Epidermal melanocyte (primary cell): ENCODE results near the gene ARHGAP21.
"Not testable (repeated sequence)": the region's sequence is repeated elsewhere in the genome, so short reads cannot be mapped to it uniquely, and the experiment has no call there.

Experiments
- DNase-seq: peaks from one replicate; pipeline ENCODE4 v3.0.0; 2011; ENCODE audit warnings: low spot score; ENCODE audit not compliant: insufficient read length

ARHGAP21 gene

DNA sequence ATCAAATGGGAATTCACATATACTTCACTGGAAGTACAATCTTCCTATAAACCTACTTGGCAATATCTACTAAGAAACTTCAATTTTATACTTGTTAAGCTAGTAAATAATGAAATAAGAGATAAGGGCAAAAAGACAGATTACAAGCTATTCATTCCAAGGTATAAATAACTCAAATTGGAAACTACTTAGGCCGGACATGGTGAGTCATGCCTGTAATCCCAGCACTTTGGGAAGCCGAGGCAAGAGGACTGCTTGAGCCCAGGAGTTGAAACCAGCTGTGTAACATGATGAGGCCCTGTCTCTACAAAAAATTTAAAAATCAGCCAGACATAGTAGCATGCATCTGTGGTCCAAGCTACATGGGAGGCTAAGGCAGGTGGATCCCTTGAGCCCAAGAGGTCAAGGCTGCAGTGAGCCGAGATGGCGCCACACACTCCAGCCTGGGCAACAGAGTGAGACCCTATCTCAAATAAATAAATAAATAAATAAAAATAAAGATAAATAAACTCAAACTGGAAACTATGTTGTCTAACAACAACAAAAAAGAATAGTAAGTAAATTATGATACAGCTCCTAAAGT is 37.6 kb downstream of the ARHGAP21 start:
- no peak for DNase-seq

DNA sequence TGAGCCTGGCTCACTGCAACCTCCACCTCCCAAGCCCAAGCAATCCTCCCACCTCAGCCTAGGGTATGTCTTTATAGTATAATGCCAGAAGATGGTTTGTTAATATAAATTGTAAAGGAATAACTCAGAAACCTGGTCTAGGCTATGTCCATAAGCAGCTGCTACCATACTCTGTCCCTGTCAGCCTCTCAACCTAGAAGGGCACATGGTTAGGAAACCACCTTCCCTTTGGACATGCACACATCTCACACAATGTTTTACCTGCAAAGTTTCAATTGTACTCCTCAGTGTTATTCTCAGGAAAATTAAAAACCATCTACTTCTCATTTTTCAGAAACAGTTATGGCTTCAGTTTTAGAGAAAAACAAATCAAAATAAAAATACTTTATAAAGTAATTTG is 40.1 kb downstream of the ARHGAP21 start:
- no peak for DNase-seq

DNA sequence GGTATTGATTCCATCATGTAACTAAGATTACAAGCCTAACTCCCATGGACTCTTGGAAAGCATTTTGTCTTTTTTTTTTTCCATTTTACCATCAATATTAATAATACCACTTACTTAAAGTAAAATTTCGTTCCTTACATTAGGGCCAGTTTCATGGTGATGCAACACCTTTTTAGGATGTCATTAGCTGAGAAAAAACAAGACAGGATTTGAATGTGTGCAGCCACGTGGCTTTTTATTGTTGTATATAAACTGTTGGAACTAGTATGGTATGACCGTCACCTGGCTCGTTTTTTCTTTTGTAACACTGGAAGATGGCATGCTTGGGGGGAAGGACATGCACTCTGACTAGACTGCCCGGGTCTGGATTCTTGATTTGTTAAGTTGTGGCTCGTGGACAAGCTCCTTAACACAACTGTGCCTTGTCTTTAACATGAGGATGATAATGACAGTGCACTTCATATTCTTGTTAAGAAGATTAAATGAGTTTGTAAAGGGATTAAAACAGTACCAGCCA is 42.1 kb downstream of the ARHGAP21 start:
- no peak for DNase-seq

DNA sequence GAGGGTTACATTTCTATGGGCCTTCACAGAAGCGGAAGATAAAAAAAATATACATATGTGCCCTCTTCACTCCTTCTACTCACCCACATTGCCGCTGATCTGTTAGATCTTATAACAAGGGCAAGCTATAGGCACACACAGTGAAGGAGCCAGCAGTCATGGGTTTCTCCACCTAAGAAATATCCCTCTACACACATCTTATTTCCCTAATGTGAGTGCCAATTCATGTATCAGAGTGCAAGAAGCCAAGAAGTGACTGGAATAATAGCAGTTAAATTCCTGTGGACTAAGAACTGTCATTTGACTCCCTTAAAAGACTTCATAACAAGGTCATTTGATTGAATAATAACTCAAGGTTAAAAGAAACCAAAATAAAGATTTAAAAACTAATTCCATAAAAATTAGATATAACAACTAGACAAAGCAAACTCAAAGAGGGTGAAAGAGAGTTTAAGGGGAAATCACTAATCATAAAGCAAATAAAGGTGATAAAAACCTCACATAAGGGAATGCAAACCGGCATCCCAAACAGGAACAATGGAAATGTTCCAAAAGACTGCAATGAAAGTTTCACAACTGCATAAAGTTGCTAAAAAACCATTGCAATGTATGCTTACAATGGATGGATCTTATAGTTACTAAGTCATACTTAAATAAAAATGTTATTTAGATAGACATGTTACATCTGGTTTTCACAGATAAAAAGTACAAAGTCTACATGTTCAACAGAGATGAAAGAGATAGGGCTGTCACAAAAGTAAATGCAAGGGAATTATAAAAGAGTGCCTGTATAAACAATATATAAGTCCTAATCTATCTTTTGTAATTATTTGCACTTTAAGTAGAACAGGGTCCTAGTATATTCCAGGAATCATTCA is 42.8 kb downstream of the ARHGAP21 start:
- no peak for DNase-seq

DNA sequence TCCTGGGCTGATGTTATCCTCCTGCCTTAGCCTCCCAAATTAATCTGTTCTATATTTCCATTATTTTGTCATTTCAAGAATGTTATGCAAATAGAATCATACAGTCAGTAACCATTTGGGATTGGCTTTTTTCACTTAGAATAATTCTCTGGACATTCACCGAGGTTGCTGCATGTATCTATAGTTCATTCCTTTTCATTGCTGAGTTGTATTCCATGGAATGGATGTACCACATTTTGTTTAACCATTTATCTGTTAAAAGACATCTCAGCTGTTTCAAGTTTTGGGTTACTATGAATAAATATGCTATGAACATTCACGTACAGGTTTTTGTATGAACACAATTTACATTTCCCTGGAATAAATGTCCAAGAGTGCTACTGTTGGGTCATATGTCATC is 44.9 kb downstream of the ARHGAP21 start:
- no peak for DNase-seq

DNA sequence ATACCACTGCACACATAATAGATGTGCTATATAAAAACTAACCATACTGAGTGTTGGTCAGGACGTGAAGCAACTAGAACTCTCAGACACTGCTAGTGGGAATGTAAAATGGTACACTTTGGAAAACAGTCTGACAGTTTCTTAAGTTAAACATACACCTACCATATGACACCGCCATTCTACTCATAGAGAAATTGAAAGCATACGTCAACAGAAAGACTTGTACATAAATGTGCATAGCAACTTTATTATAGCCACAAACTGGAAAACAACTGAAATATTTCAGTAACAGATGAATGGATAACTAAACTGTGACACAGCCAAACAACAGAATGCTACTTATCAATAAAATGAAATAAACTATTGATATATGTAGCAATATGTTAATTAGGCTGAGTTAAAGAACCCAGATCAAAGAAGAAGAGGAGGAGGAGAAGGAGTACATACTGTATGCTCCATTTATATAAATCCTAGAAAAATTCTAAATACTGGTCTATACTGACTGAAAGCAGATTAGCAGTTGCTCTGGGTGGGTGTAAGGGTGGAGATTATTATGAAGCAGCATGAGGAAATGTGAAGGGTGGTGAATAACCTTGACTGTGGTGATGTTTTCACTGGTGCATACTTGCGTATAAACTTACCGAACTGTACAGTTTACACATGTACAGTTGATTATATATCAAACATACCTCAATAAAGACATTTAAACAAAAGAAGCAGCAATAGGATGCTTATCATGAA is 48.6 kb downstream of the ARHGAP21 start:
- no peak for DNase-seq

DNA sequence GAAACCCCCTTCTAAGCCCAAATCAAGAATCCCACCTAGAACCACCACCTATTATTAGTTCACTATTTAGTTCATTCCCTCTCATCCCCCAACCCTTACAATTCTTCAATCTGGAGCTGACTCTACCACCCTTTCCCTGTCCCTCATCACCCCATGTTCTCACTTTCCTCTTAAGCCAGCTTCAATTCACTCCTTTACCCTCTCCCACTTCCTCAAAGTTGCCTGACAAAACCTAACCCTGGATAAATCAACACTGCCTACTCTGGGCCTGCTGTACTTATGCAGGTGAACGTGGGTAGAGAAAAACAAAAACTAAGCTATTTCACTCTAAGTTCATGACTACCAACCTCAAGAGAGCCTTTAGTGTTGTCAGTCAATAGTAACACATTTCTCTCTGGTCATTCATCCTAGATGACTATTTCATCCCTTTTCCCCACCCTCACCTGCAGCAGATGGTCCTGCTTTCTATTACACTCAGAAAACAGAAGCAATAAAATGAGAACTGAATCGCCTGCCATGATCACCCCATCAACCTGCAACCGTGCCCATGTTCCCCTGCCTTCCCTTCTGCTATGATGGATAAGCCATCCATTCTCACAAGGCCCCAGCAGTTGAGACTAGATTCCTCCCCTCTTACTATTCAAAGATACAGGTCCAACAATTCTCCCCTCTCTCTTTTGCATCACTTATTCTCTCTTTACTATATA is 52.6 kb downstream of the ARHGAP21 start:
- DNase-seq = no peak

DNA sequence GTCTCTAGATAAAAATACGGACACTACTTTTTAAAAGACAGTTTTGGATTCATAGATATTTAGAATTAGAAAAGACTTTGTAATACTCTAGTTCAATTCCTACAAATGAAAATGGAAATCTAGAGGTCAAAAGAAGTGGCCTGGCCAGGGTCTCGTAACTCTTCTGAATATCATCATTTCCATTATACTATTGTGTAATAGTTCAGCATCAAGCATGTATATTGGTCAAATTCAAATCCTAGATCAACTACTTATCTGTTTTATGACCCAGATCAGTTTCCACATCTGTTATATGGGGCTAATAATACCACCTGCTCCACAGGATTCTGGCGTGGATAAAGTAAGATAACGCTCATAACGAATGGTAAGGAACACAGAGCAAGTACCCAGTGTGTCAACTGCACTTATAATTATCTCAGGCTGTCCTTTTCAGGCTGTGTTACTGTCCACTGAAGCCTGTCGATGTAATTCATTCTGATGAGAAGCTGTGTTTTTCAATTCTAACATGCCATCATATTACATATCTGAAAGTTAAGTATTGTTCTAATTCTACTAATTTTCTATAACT is 54.3 kb downstream of the ARHGAP21 start:
- DNase-seq = no peak

DNA sequence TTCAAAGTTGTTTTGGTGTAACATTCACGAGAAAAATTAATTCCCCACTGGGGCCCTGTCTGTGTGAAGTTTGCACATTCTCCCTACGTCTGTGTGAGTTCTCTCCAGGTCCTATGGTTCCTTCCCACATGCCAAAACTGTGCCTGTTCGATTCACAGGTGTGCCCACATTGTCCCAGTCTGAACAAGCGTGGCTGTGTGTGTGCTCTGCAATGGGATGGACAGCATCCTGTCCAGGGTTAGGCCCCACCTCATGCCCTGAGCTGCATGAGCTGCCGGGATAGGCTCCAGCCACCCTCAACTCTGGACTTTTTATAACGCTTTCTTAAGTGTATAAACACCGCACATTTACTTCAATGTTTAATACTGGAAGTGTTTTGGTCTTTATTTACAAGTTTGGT is 55.4 kb downstream of the ARHGAP21 start:
- no peak for DNase-seq

DNA sequence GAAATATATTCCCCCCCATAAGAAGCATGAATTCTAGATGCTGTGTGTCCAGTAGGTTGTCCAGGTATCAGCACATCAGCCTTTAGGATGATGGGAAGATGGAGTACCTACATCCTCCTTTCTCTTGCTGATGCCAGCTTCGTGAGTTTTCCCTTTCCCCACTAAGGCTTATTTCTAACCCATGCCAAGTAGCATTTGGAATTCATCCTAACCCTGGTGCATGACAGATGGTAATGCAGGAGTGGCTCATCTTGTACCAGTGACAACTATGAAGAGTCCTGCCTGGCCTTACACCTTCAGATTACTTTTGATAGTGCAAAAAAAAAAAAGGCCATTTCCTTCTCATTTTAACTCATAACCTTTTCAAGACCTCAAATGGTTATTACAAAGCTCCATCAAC is 58.7 kb downstream of the ARHGAP21 start:
- DNase-seq = no peak

DNA sequence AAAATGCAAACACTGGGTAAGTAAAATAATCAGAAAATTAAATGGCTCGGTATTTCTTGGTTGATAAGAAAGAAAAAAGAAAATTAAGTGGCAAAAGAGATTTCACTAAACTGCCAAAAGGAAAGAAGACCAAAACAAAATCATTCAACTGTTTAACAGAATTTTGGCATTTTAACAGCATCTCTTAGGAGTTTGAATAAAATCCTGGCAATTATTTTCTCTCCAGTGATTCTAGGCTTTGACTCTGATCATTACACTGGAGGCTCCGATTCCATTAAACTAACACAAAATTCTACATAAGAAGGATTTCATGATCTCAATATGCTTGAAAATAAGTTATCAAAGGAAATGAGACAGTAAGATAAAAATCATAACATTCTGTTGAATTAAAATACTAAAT is 62.3 kb downstream of the ARHGAP21 start:
- no peak for DNase-seq

DNA sequence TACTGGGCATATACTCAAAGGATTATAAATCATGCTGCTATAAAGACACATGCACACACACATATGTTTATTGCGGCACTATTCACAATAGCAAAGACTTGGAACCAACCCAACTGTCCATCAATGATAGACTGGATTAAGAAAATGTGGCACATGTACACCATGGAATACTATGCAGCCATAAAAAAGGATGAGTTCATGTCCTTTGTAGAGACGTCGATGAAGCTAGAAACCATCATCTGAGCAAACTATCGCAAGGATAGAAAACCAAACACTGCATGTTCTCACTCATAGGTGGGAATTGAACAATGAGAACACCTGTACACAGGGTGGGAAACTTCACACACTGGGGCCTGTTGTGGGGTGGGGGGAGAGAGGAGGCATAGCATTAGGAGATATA is 65.4 kb downstream of the ARHGAP21 start:
- not testable (repeated sequence) for DNase-seq

DNA sequence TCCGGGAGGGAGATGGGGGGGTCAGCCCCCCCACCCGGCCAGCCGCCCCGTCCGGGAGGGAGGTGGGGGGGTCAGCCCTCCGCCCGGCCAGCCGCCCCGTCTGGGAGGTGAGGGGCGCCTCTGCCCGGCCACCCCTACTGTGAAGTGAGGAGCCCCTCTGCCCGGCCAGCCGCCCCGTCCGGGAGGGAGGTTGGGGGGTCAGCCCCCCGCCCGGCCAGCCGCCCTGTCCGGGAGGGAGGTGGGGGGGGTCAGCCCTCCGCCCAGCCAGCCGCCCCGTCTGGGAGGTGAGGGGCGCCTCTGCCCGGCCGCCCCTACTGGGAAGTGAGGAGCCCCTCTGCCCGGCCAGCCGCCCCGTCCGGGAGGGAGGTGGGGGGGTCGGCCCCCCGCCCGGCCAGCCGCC is 67.4 kb downstream of the ARHGAP21 start:
- not testable (repeated sequence) for DNase-seq

DNA sequence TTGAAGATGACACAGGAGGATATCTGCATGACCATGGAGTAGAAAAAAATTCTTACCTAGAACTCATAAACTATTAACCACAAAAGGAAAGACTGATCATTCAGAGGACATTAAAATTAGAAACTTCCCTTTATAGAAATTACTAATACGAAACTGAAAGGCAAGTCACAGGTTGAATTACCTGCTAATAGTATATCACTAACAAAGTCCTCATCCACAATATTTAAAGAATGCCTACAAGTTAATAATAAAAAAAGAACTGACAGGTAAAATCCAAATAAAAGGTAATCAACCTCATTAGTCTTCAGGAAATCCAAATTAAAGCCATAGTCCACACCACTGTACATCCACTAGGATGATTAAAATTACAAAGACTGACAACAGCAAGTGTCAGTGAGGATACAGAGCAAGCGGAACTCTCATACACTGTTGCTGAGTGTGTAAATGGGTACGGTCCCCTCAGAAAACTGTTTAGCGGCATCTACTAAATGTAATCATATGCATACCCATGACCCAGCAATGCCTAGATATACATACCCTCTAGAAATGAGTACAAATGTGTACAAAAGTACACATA is 71.2 kb downstream of the ARHGAP21 start:
- no peak for DNase-seq

DNA sequence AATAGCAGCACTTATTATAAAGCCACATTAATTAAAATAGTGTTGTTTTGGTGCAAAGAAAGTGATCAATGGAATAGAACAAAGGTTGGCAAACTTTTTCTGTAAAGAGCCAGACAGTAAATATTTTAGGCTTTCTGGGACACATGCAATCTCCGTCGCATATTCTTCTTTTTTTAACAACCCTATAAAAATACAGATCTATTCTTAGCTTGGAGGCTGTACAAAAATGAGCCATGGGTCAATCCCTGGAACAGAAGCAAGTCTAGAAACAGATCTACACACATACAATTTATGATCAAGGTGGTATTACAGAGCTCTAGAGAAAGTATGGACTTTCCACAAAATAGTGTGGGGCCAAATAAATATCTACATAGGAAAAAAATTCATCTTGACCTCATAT is 71.8 kb downstream of the ARHGAP21 start:
- peak; percentile 36 for DNase-seq

DNA sequence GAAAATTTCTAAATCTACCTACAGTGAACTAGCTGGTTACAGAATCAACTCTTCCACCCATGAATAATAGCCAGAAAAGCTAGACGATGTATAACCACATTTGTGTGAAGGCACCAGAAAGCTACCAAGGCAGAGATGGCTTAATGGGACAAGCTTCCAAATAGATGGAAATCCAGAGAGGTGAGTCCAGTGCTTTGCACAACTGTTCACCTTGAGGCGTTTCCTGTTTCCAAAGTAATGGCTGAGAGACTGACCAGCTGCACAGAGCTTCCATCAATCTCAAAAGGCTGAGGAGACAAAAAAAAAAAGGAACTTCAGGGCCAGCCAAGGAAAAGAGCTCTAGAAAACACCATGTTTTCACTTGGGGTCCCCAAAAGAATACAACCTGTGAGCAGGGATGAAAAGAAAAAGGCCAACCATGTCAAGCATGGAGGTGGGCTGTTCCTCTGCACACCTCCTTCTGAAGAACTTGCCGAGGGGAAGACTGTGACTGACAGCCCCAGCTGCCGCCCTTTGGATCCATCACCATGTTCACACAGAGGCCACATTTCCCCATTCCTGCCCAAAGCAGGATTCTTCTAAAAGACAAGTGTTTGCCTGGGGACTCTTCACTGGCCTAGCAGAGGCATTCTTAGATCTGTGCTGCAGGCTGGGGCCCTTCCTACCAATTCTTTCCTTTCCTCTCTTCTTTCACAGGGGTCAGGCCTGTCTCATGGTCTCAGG is 72.9 kb downstream of the ARHGAP21 start:
- DNase-seq = no peak

DNA sequence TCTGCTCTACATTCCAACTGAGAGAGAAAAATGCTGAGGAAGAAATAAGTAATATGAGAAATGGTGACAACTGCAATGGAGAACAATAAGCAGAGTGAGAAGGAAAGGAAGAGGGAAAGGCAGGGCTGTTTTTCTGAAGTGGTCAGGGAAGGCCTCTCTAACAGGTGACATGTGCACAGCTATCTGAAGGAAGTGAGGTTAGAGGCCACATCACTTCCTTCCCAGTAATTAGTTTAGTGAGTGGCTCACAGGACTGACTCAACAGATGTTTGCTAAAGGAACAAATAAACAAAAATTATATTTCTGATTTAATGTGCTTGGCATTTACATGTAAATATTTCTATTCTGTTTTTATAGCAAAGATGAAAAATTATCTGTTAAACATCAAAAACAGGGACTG is 77.9 kb downstream of the ARHGAP21 start:
- DNase-seq = no peak

DNA sequence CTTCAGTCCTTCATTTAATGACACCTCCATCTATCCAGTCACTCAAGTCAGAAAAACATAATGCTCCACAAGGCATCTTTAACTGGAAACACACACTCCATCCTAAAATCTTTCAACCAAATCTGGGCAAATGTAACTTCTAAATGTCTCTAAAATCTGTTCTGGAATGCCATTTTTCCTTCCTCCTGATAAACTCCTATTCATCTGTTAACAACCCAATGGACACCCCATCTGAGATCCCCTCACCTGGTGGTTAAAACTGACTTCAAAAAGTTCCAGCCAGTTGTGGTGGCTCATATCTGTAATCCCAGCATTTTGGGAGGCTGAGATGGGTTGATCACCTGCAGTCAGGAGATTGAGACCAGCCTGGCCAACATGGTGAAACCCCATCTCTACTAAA is 78.7 kb downstream of the ARHGAP21 start:
- no peak for DNase-seq

DNA sequence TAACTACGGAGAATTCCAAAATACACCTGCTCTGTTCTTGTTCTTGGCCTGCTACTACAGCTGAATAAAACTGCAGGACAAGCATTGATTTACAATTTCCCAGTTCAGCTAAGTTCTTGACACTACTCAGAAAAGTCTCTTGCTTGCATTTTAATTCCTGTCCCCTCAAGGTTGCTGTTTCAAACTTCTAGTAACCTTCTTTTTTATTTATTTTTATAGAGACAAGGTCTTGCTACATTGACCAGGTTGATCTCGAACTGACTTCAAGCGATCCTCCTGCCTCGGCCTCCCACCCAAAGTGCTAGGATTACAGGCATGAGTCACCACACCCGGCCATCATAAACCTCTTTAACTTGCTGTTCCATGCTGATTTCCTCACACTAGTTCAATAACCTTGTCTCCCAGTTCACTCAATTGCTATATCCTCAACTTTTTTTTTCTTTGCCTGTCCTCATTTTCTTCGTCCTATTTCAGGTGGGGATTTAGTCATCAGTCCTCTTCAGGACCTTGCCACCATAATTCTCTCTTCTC is 79.9 kb downstream of the ARHGAP21 start:
- no peak for DNase-seq
